HFFc6 (cell line): ENCODE data around the gene RPS27. TPM values are rescaled to one million over a fixed set of nuclear protein-coding genes. Genes with fewer than 3 reads are reported as not detected.

ENCODE experiments used
- DNase-seq: peaks from one replicate; pipeline ENCODE4 v3.0.0-alpha.2; 2018
- H3K27ac Mint-ChIP-seq: 2 replicates; pipeline ENCODE4 v1.8.0; 2020; ENCODE audit warnings: mild to moderate bottlenecking, mixed read lengths
- H3K27me3 Mint-ChIP-seq: 2 replicates; pipeline ENCODE4 v1.8.0; 2021; ENCODE audit warnings: mild to moderate bottlenecking, moderate library complexity, mixed read lengths; ENCODE audit not compliant: insufficient read depth
- H3K36me3 Mint-ChIP-seq: 2 replicates; pipeline ENCODE4 v1.8.0; 2021; ENCODE audit warnings: low read depth, mixed read lengths
- H3K4me1 Mint-ChIP-seq: 2 replicates; pipeline ENCODE4 v1.8.0; 2020; ENCODE audit warnings: low read depth, mixed read lengths
- H3K4me3 Mint-ChIP-seq: 2 replicates; pipeline ENCODE4 v1.8.0; 2020; ENCODE audit warnings: mild to moderate bottlenecking, moderate library complexity, mixed read lengths
- H3K9me3 Mint-ChIP-seq: 2 replicates; pipeline ENCODE4 v1.8.0; 2020; ENCODE audit warnings: mild to moderate bottlenecking, mixed read lengths
- CTCF ChIP-seq: fragments of 200-600 bp; sonication (generic); IDR thresholded peaks from 2 replicates; pipeline ENCODE4 v1.5.0; 2021; ENCODE audit warnings: antibody characterized with exemption, mild to moderate bottlenecking
- total RNA-seq, 6 experiments: library from RNA; stranded (reverse); fragmentation: NEBNext Ultra II Directional; extraction: Animal tissue kit (Norgen Biotek cat#: 25700); gene quantifications; 2 replicates in 1 of 6; 3 replicates in 5 of 6; pipeline ENCODE4 v1.2.3, GENCODE V29; 2021

Gene RPS27
- total RNA-seq, 6 experiments from 2014 or later: 954 to 1,562 (median 1,206) TPM

- Mint-ChIP-seq H3K27ac (no peak overlapping the region; the same call in 1 of the 2 replicates), H3K4me3 (no peak overlapping the region), H3K27me3 (peaks cover 2% of the 10 kb centered on the region; the same call in 1 of the 2 replicates), H3K4me1 (peaks cover 23% of the 10 kb centered on the region), H3K9me3 (no peaks in the 10 kb centered on the region), H3K36me3 (peaks cover 12% of the 10 kb centered on the region; the same call in 1 of the 2 replicates)
- no peak for TF ChIP-seq CTCF
- DNase-seq: no peak
Observed at GRCh38 chr1:153951801-153952200, 38.8 kb upstream of the RPS27 start.

- TF ChIP-seq CTCF: no peak
- Mint-ChIP-seq H3K36me3 (peaks cover 12% of the 10 kb centered on the region; the same call in 1 of the 2 replicates), H3K4me3 (no peak overlapping the region), H3K4me1 (peaks cover 31% of the 10 kb centered on the region), H3K27ac (peak overlapping the region; percentile 4; the same call in 1 of the 2 replicates), H3K27me3 (peaks cover 4% of the 10 kb centered on the region), H3K9me3 (no peaks in the 10 kb centered on the region)
- DNase-seq: no peak
Observed at GRCh38 chr1:153953859-153954365, 36.6 kb upstream of the RPS27 start.

- H3K9me3 Mint-ChIP-seq: no peaks in the 10 kb centered on the region
- no peak overlapping the region for H3K27ac Mint-ChIP-seq
- H3K4me1 Mint-ChIP-seq: peaks cover 40% of the 10 kb centered on the region
- H3K27me3 Mint-ChIP-seq: peaks cover 4% of the 10 kb centered on the region
- peaks cover 12% of the 10 kb centered on the region; the same call in 1 of the 2 replicates for H3K36me3 Mint-ChIP-seq
- no peak overlapping the region for H3K4me3 Mint-ChIP-seq
- no peak for DNase-seq
- no peak for TF ChIP-seq CTCF
Observed at GRCh38 chr1:153954826-153955225, 35.7 kb upstream of the RPS27 start.

GRCh38 chr1:153956997-153957715 lies 33.4 kb upstream of the RPS27 start:
- no peak for TF ChIP-seq CTCF
- Mint-ChIP-seq H3K36me3 (peaks cover 5% of the 10 kb centered on the region; the same call in 1 of the 2 replicates), H3K27me3 (peaks cover 4% of the 10 kb centered on the region), H3K4me1 (peaks cover 53% of the 10 kb centered on the region), H3K9me3 (no peaks in the 10 kb centered on the region), H3K4me3 (peak overlapping the region; percentile 97), H3K27ac (peak overlapping the region; percentile 72)
- DNase-seq: no peak

GRCh38 chr1:153957744-153958110 lies 32.8 kb upstream of the RPS27 start:
- Mint-ChIP-seq H3K36me3 (peaks cover 5% of the 10 kb centered on the region; the same call in 1 of the 2 replicates), H3K4me3 (peak overlapping the region; percentile 97), H3K4me1 (peaks cover 59% of the 10 kb centered on the region), H3K27ac (peak overlapping the region; percentile 72), H3K9me3 (no peaks in the 10 kb centered on the region), H3K27me3 (peaks cover 3% of the 10 kb centered on the region; the same call in 1 of the 2 replicates)
- no peak for TF ChIP-seq CTCF
- no peak for DNase-seq
